Tibial artery (tissue), 4 donors: Measurements from ENCODE around the gene PGM2.
"Not testable (repeated sequence)": the region's sequence is repeated elsewhere in the genome, so short reads cannot be mapped to it uniquely, and the experiment has no call there.

Source experiments
- DNase-seq, 2 donors: peaks; one replicate each; pipeline ENCODE4 v3.0.0-alpha.2; 2019
- H3K27ac ChIP-seq, 2 donors: fragments of 200-600 bp; sonication (generic) in 1 of 2; 1 replicate in 1 of 2; 2 replicates in 1 of 2; pipeline ENCODE4 v1.5.1; 2018 to 2019; ENCODE audit warnings: mild to moderate bottlenecking in 1 of 2
- H3K27me3 ChIP-seq, 2 donors: fragments of 200-600 bp; sonication (generic) in 1 of 2; one replicate each; pipeline versions ENCODE4 v1.5.1 to v1.6.0; 2016 to 2019
- H3K36me3 ChIP-seq, 3 donors: fragments of 200-600 bp; sonication (generic) in 2 of 3; one replicate each; pipeline ENCODE4 v1.5.1; 2016 to 2019; ENCODE audit warnings: mild to moderate bottlenecking in 2 of 3
- H3K4me1 ChIP-seq, 4 donors: fragments of 200-600 bp; sonication (generic) in 2 of 4; 1 replicate in 3 of 4; 2 replicates in 1 of 4; pipeline ENCODE4 v1.5.1; 2016 to 2019
- H3K4me3 ChIP-seq, 2 donors: fragments of 200-600 bp; sonication (generic) in 1 of 2; 1 replicate in 1 of 2; 2 replicates in 1 of 2; pipeline ENCODE4 v1.5.1; 2018 to 2019; ENCODE audit warnings: mild to moderate bottlenecking in 2 of 2
- H3K9me3 ChIP-seq, 3 donors: fragments of 200-600 bp; sonication (generic) in 1 of 3; one replicate each; pipeline ENCODE4 v1.5.1; 2016 to 2019
- CTCF ChIP-seq, 2 experiments: fragments of 200-600 bp in 1 of 2; fragments of 450-650 bp in 1 of 2; IDR thresholded peaks; one replicate each; pipeline ENCODE4 v1.5.1; 2017 to 2019; ENCODE audit warnings: antibody characterized with exemption in 2 of 2, mild to moderate bottlenecking in 1 of 2, moderate library complexity in 1 of 2
- intact Hi-C: fragments of 100-400 bp; cut with DNase I; formaldehyde crosslinking; loops from one replicate; pipeline ENCODE4 v1.15.0; 2023; ENCODE audit warnings: low total_unique reads

The PGM2 gene

GRCh38 chr4:37818752-37819151 lies 7.7 kb upstream of the PGM2 start:
- H3K4me3 ChIP-seq, result no peak overlapping the region
- no peak for DNase-seq
- H3K27ac ChIP-seq, result no peak overlapping the region
- H3K9me3 ChIP-seq, result no peaks in the 10 kb centered on the region
- TF ChIP-seq CTCF (IDR thresholded peaks at IDR 0.05), result no peak
- intact Hi-C loops, result no loop called here
- no peaks in the 10 kb centered on the region for H3K4me1 ChIP-seq
- H3K36me3 ChIP-seq, result no peaks in the 10 kb centered on the region
- H3K27me3 ChIP-seq, result no peaks in the 10 kb centered on the region

- not testable (repeated sequence) for H3K4me1 ChIP-seq, H3K9me3 ChIP-seq, H3K4me3 ChIP-seq, DNase-seq, H3K36me3 ChIP-seq, H3K27ac ChIP-seq, H3K27me3 ChIP-seq
- intact Hi-C loops, result loop anchor here (10.0 kb wide), 1 partner anchor 154 kb away; no protein-coding TSS in a partner anchor
Observed at GRCh38 chr4:37820458-37820857, 6.0 kb upstream of the PGM2 start.

- DNase-seq, result no peak
- Histone ChIP-seq H3K4me3 (no peak overlapping the region), H3K4me1 (peaks cover 0 to 6% (median 3%) of the 10 kb centered on the region in 4 donors), H3K9me3 (no peaks in the 10 kb centered on the region), H3K27ac (no peak overlapping the region), H3K27me3 (no peaks in the 10 kb centered on the region), H3K36me3 (no peaks in the 10 kb centered on the region)
- intact Hi-C loops, result loop anchor here (10.0 kb wide), 1 partner anchor 153 kb away; no protein-coding TSS in a partner anchor
- TF ChIP-seq CTCF (IDR thresholded peaks at IDR 0.05), result no peak
Observed at GRCh38 chr4:37821953-37822605, 4.4 kb upstream of the PGM2 start.

- intact Hi-C loops, result loop anchor here (10.0 kb wide), 1 partner anchor 149 kb away; no protein-coding TSS in a partner anchor
- H3K27me3 ChIP-seq, DNase-seq, H3K36me3 ChIP-seq, H3K9me3 ChIP-seq: not testable (repeated sequence)
- H3K27ac ChIP-seq, result peak overlapping the region; percentile 85 to 93
- peak overlapping the region; percentile 71 to 91 for H3K4me3 ChIP-seq
- peaks cover 0 to 22% (median 13%) of the 10 kb centered on the region in 4 donors for H3K4me1 ChIP-seq
Observed at GRCh38 chr4:37825501-37825900, 985 bp upstream of the PGM2 start.

GRCh38 chr4:37825968-37826294 lies 555 bp upstream of the PGM2 start:
- Histone ChIP-seq H3K36me3 (peaks cover 10 to 12% (median 11%) of the 10 kb centered on the region in 3 donors), H3K4me3 (peak overlapping the region; percentile 71 to 91), H3K4me1 (peaks cover 0 to 22% (median 13%) of the 10 kb centered on the region in 4 donors), H3K9me3 (no peaks in the 10 kb centered on the region), H3K27me3 (no peaks in the 10 kb centered on the region), H3K27ac (peak overlapping the region; percentile 85 to 93)
- intact Hi-C loops, result loop anchor here (2.0 to 10.0 kb wide), 2 partner anchors 65 to 149 kb away; partner anchors contain the start of gene TBC1D1
- TF ChIP-seq CTCF (IDR thresholded peaks at IDR 0.05), result no peak
- no peak for DNase-seq

- Histone ChIP-seq H3K27me3 (no peaks in the 10 kb centered on the region), H3K4me1 (peaks cover 0 to 22% (median 13%) of the 10 kb centered on the region in 4 donors), H3K36me3 (peaks cover 18 to 24% (median 23%) of the 10 kb centered on the region in 3 donors), H3K27ac (peak overlapping the region; percentile 85 to 93), H3K4me3 (peak overlapping the region; percentile 71 to 91), H3K9me3 (no peaks in the 10 kb centered on the region)
- intact Hi-C loops, result loop anchor here (2.0 to 10.0 kb wide), 2 partner anchors 64 to 148 kb away; partner anchors contain the start of gene TBC1D1
- no peak for TF ChIP-seq CTCF (IDR thresholded peaks at IDR 0.05)
- DNase-seq, result no peak
Observed at GRCh38 chr4:37827030-37827685, 672 bp downstream of the PGM2 start.
